NCI-H1048 (cell line): ENCODE measurements around the gene POLR3E.

ENCODE experiments used
- DNase-seq: peaks from one replicate; lab custom pipeline; 2025; lab: John Stamatoyannopoulos, UW

POLR3E gene

GRCh38 chr16:22317001-22317530, 19.9 kb downstream of the POLR3E start:
- no peak for DNase-seq

GRCh38 chr16:22317625-22318024, 20.4 kb downstream of the POLR3E start:
- DNase-seq: no peak

GRCh38 chr16:22318690-22319358, 21.6 kb downstream of the POLR3E start:
- no peak for DNase-seq

GRCh38 chr16:22320572-22321339, 23.5 kb downstream of the POLR3E start:
- DNase-seq: no peak

- DNase-seq: no peak
These were observed 24.3 kb downstream of the POLR3E start for GRCh38 chr16:22321340-22322001.

GRCh38 chr16:22322021-22322471, 24.8 kb downstream of the POLR3E start:
- no peak for DNase-seq

GRCh38 chr16:22322741-22323140, 25.5 kb downstream of the POLR3E start:
- no peak for DNase-seq

GRCh38 chr16:22323173-22323958, 26.2 kb downstream of the POLR3E start:
- no peak for DNase-seq

- no peak for DNase-seq
These were observed 27.0 kb downstream of the POLR3E start for GRCh38 chr16:22323959-22324786.

- no peak for DNase-seq
These were observed 27.8 kb downstream of the POLR3E start for GRCh38 chr16:22324787-22325597.

GRCh38 chr16:22325598-22326368, 28.6 kb downstream of the POLR3E start:
- DNase-seq: no peak

- DNase-seq: no peak
These were observed 29.1 kb downstream of the POLR3E start for GRCh38 chr16:22326369-22326652.

- DNase-seq: no peak
These were observed 29.7 kb downstream of the POLR3E start for GRCh38 chr16:22326771-22327445.

- no peak for DNase-seq
These were observed 30.2 kb downstream of the POLR3E start for GRCh38 chr16:22327446-22327775.

- no peak for DNase-seq
These were observed 31.0 kb downstream of the POLR3E start for GRCh38 chr16:22328081-22328725.

- no peak for DNase-seq
These were observed 32.0 kb downstream of the POLR3E start for GRCh38 chr16:22329199-22329695.

- no peak for DNase-seq
These were observed 33.1 kb downstream of the POLR3E start for GRCh38 chr16:22330326-22330725.

- DNase-seq: no peak
These were observed 36.3 kb downstream of the POLR3E start for GRCh38 chr16:22333457-22333994.
